ENCODE results near the gene FGF14.

Gene FGF14

DNA sequence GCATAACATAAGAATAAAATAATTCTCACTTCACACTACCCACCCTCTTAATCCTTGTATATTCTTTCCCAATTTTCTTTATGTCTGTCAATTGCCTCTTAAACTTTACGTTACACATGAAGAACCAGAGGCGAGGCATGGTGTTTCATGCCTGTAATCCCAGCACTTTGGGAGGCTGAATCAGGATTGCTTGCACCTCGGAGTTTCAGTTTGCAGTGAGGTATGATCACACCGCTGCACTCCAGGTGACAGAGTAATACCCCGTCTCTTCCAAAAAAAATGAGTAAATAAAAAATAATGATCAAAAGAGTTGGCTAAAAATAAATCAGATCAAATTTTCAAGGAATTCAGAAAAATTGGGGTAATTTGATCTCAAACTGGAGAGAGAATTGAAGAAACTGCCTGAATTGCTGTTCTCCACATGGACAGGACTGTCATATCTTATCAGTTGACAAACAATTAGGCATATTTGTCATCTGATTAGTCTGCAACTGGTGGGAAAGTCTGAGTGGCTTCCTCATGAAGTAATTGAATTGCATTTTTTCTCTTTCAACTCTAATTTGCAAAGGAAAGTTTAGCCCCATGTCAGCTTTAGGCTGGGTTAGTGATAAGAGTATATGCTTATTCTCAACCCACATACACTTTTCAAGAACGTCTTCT is 646.5 kb downstream of the FGF14 start:
- in situ Hi-C loops (cut with HindIII; ENCODE audit: low pct_ligation_motif_present, low pct_unique_long_range_greater_than_20kb, low sequenced_read_pairs): no loop called here
- DNase-seq: no peak

DNA sequence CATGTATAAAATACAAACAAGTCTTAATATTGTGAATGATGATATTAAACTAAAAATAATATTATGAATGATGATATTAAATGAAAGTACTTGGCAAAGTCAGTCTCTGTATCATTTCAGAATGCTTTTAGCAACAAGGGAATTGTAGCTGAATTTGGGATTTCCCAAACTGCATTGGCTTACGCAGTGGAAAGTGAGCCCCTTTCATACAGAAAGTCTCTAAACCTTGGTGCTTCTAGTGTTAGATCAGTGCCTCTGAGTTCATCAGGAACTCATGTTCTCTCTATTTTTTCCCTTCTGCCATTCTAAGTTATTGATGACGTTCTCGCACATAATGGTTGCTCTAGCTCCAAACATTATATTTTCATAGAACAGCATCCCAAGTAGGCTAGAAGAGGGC is 649.4 kb downstream of the FGF14 start:
- in situ Hi-C loops (cut with HindIII; ENCODE audit: low pct_ligation_motif_present, low pct_unique_long_range_greater_than_20kb, low sequenced_read_pairs): no loop called here
- DNase-seq: no peak

DNA sequence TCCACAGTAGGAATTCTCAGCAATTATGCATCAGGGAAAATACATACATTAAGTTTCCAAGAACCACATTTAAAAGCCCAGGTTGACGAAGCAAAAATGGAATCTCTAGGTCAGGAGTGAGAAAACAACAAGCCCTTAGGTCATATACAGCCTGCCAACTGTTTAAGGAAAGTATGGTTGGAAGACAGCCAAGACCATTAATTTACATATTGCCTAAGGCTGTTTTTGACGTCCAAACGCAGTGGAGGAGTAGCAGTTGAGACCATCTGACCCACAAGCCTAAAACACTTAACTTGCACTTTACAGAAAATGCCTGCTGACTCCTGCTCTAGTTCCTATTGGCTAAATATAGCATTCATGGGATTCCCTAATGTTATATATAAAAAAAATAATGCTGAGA is 650.4 kb downstream of the FGF14 start:
- in situ Hi-C loops (cut with HindIII; ENCODE audit: low pct_ligation_motif_present, low pct_unique_long_range_greater_than_20kb, low sequenced_read_pairs): no loop called here

GRCh38 chr13:101749584-101749983 is 652.3 kb downstream of the FGF14 start:
- in situ Hi-C loops (cut with HindIII; ENCODE audit: low pct_ligation_motif_present, low pct_unique_long_range_greater_than_20kb, low sequenced_read_pairs): no loop called here
- DNase-seq: no peak

More for the DNA sequence above, 650.4 kb downstream of the FGF14 start:
- no peak for DNase-seq

- in situ Hi-C loops (cut with HindIII; ENCODE audit: low pct_ligation_motif_present, low pct_unique_long_range_greater_than_20kb, low sequenced_read_pairs): no loop called here
- DNase-seq: peak; percentile 14
Measured at GRCh38 chr13:101747039-101747438, 654.8 kb downstream of the FGF14 start.

DNA sequence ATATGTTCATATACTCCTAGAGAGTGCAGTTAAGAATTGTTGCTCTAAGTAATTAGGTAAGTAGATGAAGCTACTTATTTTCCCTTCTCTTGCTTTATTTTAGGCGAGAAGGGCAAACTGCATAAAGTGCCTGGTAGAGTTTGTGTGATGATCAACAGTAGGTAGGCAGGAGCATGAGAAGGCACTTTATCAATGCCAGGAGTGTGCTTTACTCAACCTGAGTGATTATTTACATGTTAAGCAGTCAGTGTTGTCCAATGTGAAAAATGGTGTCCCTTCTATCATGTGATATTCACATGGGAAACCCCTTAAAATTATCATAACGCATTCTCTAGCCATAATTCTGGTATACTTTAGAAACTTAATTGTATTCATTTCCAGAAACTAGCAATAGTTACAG is 655.3 kb downstream of the FGF14 start:
- in situ Hi-C loops (cut with HindIII; ENCODE audit: low pct_ligation_motif_present, low pct_unique_long_range_greater_than_20kb, low sequenced_read_pairs): no loop called here

GRCh38 chr13:101739382-101740178 is 662.3 kb downstream of the FGF14 start:
- DNase-seq: peak; percentile 20
- in situ Hi-C loops (cut with HindIII; ENCODE audit: low pct_ligation_motif_present, low pct_unique_long_range_greater_than_20kb, low sequenced_read_pairs): no loop called here

More for the DNA sequence above, 655.3 kb downstream of the FGF14 start:
- DNase-seq: no peak

DNA sequence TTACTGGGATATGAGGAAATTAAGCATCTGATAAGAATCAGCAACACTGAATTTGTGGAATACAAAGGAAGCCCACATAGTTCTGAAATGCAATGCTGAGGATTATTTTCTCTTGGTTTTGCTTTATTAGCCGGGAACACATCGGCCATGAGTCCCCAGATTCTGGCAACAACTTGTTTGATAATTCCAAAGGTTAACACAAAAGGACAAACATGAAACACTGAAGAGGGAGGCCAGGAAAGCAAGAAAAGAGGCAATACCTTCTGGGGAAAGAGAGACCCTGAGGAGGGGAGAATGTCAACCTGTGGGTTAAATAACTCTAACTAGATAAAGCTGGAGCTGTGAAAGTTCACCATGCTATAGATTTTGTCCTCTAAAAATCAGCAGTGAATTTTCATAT is 663.5 kb downstream of the FGF14 start:
- in situ Hi-C loops (cut with HindIII; ENCODE audit: low pct_ligation_motif_present, low pct_unique_long_range_greater_than_20kb, low sequenced_read_pairs): no loop called here
- DNase-seq: no peak

DNA sequence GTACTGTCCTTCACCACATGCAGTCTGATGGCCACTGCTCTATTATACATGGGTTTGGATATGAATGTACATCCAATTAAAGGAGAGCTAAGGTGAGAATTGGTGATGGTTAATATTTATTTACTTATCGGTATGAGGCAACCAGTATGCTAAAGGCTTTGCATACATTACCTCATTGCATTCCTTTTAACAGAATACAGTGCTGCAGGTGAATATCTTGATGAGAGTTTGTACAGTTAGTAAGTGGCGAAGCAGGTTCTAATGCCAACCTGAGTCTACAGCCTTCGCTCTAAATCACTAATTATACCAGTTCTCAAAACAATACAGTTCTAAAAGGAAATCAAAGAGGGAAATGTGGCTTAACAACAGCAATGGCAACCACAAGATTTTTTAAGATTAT is 665.3 kb downstream of the FGF14 start:
- in situ Hi-C loops (cut with HindIII; ENCODE audit: low pct_ligation_motif_present, low pct_unique_long_range_greater_than_20kb, low sequenced_read_pairs): no loop called here
- DNase-seq: no peak

GRCh38 chr13:101730420-101731000 is 671.3 kb downstream of the FGF14 start:
- in situ Hi-C loops (cut with HindIII; ENCODE audit: low pct_ligation_motif_present, low pct_unique_long_range_greater_than_20kb, low sequenced_read_pairs): no loop called here
- DNase-seq: no peak

GRCh38 chr13:101728615-101729014 is 673.2 kb downstream of the FGF14 start:
- in situ Hi-C loops (cut with HindIII; ENCODE audit: low pct_ligation_motif_present, low pct_unique_long_range_greater_than_20kb, low sequenced_read_pairs): no loop called here
- no peak for DNase-seq

- no peak for DNase-seq
- in situ Hi-C loops (cut with HindIII; ENCODE audit: low pct_ligation_motif_present, low pct_unique_long_range_greater_than_20kb, low sequenced_read_pairs): no loop called here
Measured at GRCh38 chr13:101728021-101728420, 673.8 kb downstream of the FGF14 start.

GRCh38 chr13:101727118-101727517 is 674.7 kb downstream of the FGF14 start:
- no peak for DNase-seq
- in situ Hi-C loops (cut with HindIII; ENCODE audit: low pct_ligation_motif_present, low pct_unique_long_range_greater_than_20kb, low sequenced_read_pairs): no loop called here

GRCh38 chr13:101726681-101727080 is 675.2 kb downstream of the FGF14 start:
- in situ Hi-C loops (cut with HindIII; ENCODE audit: low pct_ligation_motif_present, low pct_unique_long_range_greater_than_20kb, low sequenced_read_pairs): no loop called here
- no peak for DNase-seq

DNA sequence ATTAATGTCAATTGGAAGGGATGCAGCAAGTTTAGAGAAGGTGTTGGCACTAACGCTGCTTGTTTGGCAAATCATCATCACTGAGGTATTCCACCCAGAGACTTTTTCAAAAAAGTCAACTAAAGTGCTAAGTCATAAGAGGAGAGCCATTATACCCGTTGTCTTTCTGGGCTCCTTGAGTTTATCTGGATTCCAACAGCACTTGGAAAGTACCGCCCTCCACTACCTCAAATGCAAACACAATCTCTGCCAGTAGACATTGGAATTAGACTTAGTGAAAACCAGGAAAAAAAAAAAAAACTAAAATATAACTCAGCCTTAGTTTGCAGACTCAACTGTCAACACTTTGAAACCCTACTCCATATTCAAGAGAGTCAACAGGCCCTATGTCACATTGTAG is 683.4 kb downstream of the FGF14 start:
- no peak for DNase-seq
- in situ Hi-C loops (cut with HindIII; ENCODE audit: low pct_ligation_motif_present, low pct_unique_long_range_greater_than_20kb, low sequenced_read_pairs): no loop called here

DNA sequence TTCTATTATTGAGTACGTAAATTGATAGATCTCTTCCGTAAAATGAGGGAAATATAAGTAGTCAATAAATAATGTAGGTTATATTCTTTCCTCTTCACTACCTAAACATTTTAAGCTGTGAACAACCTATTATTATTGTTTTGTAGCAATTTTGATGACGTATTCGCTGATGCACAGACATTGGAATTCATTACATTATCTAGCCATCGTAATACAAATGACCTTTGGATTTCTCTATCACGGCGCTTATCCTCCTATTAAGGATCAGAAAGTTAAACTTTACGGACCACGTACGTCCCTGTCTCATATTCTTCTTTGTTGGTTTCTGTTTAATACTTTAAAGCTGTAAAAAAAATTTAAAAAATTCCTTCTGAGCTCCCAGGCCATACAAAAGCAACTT is 684.5 kb downstream of the FGF14 start:
- in situ Hi-C loops (cut with HindIII; ENCODE audit: low pct_ligation_motif_present, low pct_unique_long_range_greater_than_20kb, low sequenced_read_pairs): no loop called here
- no peak for DNase-seq

- DNase-seq: no peak
- in situ Hi-C loops (cut with HindIII; ENCODE audit: low pct_ligation_motif_present, low pct_unique_long_range_greater_than_20kb, low sequenced_read_pairs): no loop called here
Measured at GRCh38 chr13:101714195-101714594, 687.7 kb downstream of the FGF14 start.

DNA sequence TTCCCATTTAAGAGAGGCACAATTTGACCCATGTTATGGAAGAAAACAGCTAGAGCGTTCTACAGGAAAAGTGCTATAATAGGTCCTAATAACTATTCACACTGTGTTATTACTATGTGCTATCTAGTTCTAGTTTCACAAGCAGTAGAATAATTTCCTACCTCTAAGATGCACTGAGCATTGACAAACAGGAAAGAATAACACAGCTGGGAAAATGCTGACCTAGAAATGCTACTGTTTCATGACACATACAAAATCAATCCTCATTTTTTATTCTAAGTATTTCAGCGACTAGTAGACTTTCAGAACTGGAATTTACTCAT is 689.9 kb downstream of the FGF14 start:
- in situ Hi-C loops (cut with HindIII; ENCODE audit: low pct_ligation_motif_present, low pct_unique_long_range_greater_than_20kb, low sequenced_read_pairs): no loop called here
- DNase-seq: no peak

DNA sequence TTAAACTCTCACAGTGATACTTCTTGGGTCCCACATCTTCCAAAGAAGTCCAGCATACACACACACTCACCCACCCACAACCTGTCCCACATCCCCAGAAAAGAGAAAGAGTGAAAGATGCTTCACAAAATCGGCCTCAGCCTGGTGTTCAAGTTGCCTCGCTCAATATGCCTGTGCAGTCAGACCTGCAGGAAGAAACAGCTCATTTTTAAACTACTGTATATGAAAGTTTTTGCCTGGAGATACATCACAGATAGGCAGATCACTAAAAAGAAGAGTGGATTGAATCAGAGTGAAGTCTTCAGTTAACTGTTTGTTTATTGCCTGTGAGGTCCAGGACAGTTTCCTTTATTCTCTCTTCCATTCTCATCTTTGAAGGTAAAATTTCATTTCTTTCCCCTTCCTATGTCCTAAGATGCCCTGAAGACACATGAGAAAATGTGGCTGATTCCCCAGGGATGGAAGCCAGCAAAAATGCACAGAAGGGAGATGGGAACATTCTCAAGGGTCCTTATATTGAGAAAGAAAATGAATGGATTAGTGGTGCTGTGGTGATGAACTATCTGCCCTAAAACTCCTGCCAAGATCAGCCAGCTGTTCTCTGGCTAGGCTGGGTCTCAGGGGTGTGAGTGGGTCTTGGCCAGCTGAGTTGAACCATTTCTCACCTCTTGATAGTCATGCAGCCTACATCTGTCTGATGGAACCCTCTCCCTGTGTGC is 690.4 kb downstream of the FGF14 start:
- DNase-seq: no peak
- in situ Hi-C loops (cut with HindIII; ENCODE audit: low pct_ligation_motif_present, low pct_unique_long_range_greater_than_20kb, low sequenced_read_pairs): no loop called here

All from ACHN (cell line).